Naive thymus-derived CD4-positive, alpha-beta T cell (primary cell): ENCODE results near the gene PWP1. TPM values are rescaled to one million over a fixed set of nuclear protein-coding genes. Genes with fewer than 3 reads are reported as not detected.

ENCODE experiments used
- ATAC-seq: fragments of 150-1000 bp; cut with Tn5 transposase; 2 replicates; pipeline ENCODE4 v1.10.0; 2021; ENCODE audit warnings: mild to moderate bottlenecking, moderate library complexity
- CTCF ChIA-PET: fragments of 350-600 bp; sonication (Branson Sonifier 250); formaldehyde crosslinking; loops from one replicate; lab custom pipeline; 2021; ENCODE audit warnings: antibody characterized with exemption; lab: Charles Lee
- POLR2A ChIA-PET: fragments of 350-600 bp; sonication (Branson Sonifier 250); formaldehyde crosslinking; loops from one replicate; lab custom pipeline; 2021; ENCODE audit warnings: antibody characterized with exemption, inconsistent platforms; lab: Charles Lee
- DNase-seq, 9 donors: peaks; one replicate each; pipeline versions ENCODE4 v3.0.0 to v3.0.0-alpha.2; 2020 to 2022; ENCODE audit warnings: mixed read lengths in 1 of 9
- H3K27ac ChIP-seq: one replicate; pipeline ENCODE4 v1.7.0; 2013; ENCODE audit warnings: mild to moderate bottlenecking, low read depth, low read length, moderate library complexity
- H3K27me3 ChIP-seq, 2 donors: one replicate each; pipeline ENCODE4 v1.7.0; 2013; ENCODE audit warnings: low read length in 2 of 2, mild to moderate bottlenecking in 2 of 2, moderate library complexity in 2 of 2; ENCODE audit not compliant: control insufficient read depth in 2 of 2, insufficient read depth in 2 of 2
- H3K36me3 ChIP-seq, 3 experiments: 1 replicate in 2 of 3; 2 replicates in 1 of 3; pipeline ENCODE4 v1.7.0; 2013; ENCODE audit warnings: low read length in 3 of 3, mild to moderate bottlenecking in 3 of 3, moderate library complexity in 1 of 3; ENCODE audit not compliant: insufficient read depth in 3 of 3, control insufficient read depth in 2 of 3
- H3K4me1 ChIP-seq, 2 donors: one replicate each; pipeline ENCODE4 v1.7.0; 2013; ENCODE audit warnings: low read length in 2 of 2, mild to moderate bottlenecking in 2 of 2, moderate library complexity in 1 of 2; ENCODE audit not compliant: control insufficient read depth in 2 of 2, insufficient read depth in 2 of 2
- H3K4me3 ChIP-seq: 2 replicates; pipeline ENCODE4 v1.7.0; 2013; ENCODE audit warnings: mild to moderate bottlenecking, low read length
- H3K9me3 ChIP-seq, 3 experiments: 1 replicate in 2 of 3; 2 replicates in 1 of 3; pipeline ENCODE4 v1.7.0; 2013; ENCODE audit warnings: low read length in 3 of 3; ENCODE audit not compliant: control insufficient read depth in 2 of 3
- H3K27ac Mint-ChIP-seq, 9 donors: one replicate each; pipeline ENCODE4 v1.8.0; 2020 to 2022; ENCODE audit warnings: mixed read lengths in 9 of 9, mild to moderate bottlenecking in 8 of 9, moderate library complexity in 5 of 9, inconsistent platforms in 2 of 9
- H3K27me3 Mint-ChIP-seq, 5 donors: one replicate each; pipeline ENCODE4 v1.8.0; 2021 to 2022; ENCODE audit warnings: mixed read lengths in 5 of 5, mild to moderate bottlenecking in 1 of 5
- H3K36me3 Mint-ChIP-seq, 5 donors: one replicate each; pipeline ENCODE4 v1.8.0; 2020 to 2022; ENCODE audit warnings: mixed read lengths in 5 of 5, mild to moderate bottlenecking in 3 of 5, inconsistent platforms in 1 of 5
- H3K4me1 Mint-ChIP-seq, 7 donors: one replicate each; pipeline ENCODE4 v1.8.0; 2020 to 2022; ENCODE audit warnings: mixed read lengths in 7 of 7, mild to moderate bottlenecking in 3 of 7, inconsistent platforms in 1 of 7
- H3K4me3 Mint-ChIP-seq, 10 donors: one replicate each; pipeline ENCODE4 v1.8.0; 2020 to 2022; ENCODE audit warnings: mild to moderate bottlenecking in 10 of 10, mixed read lengths in 10 of 10, moderate library complexity in 6 of 10, inconsistent platforms in 2 of 10
- H3K9me3 Mint-ChIP-seq, 11 donors: one replicate each; pipeline ENCODE4 v1.8.0; 2020 to 2022; ENCODE audit warnings: mixed read lengths in 11 of 11, mild to moderate bottlenecking in 4 of 11, inconsistent platforms in 1 of 11, moderate library complexity in 1 of 11
- intact Hi-C, 2 donors: fragments of 100-400 bp; cut with micrococcal nuclease; formaldehyde crosslinking; loops; one replicate each; pipeline ENCODE4 v1.15.1; 2023
- polyA plus RNA-seq, 2 donors: library from polyadenylated mRNA; unstranded; fragments of 300-500 nt; fragmentation: Illumina TruSeq; gene quantifications; one replicate each; pipeline ENCODE4 v1.2.3, GENCODE V29; 2021
- total RNA-seq, 6 experiments: library from RNA in 5 of 6; stranded (reverse) in 5 of 6; gene quantifications; 1 replicate in 5 of 6; 2 replicates in 1 of 6; pipeline ENCODE4 v1.2.3 and lab custom pipeline; 2021 to 2026

The PWP1 gene
- total and polyA plus RNA-seq, 7 experiments from 2014 or later = 20.9 to 65.3 (median 29.9) TPM

- Mint-ChIP-seq H3K4me1 (peaks cover 0 to 5% (median 0%) of the 10 kb centered on the region in 7 donors), H3K36me3 (peaks cover 4 to 24% (median 4%) of the 10 kb centered on the region in 5 donors), H3K27ac (peak overlapping the region in 1 of 9 donors; percentile 5), H3K27me3 (no peaks in the 10 kb centered on the region), H3K4me3 (no peak overlapping the region), H3K9me3 (no peaks in the 10 kb centered on the region)
- intact Hi-C loops = no loop called here
- Histone ChIP-seq H3K4me3 (no peak overlapping the region), H3K27me3 (no peaks in the 10 kb centered on the region), H3K4me1 (no peaks in the 10 kb centered on the region), H3K27ac (no peak overlapping the region), H3K9me3 (no peaks in the 10 kb centered on the region), H3K36me3 (peaks cover 0 to 22% (median 0%) of the 10 kb centered on the region in 3 experiments)
- ATAC-seq = no peak
- ChIA-PET POLR2A (no interaction called here), CTCF (no interaction called here)
- DNase-seq = no peak
These were observed 34.6 kb upstream of the PWP1 start for GRCh38 chr12:107650977-107651376.

GRCh38 chr12:107651571-107652449, 33.8 kb upstream of the PWP1 start:
- ChIA-PET POLR2A (no interaction called here), CTCF (no interaction called here)
- Mint-ChIP-seq H3K4me1 (peaks cover 0 to 5% (median 0%) of the 10 kb centered on the region in 7 donors), H3K27ac (peak overlapping the region in 2 of 9 donors; percentile 5 to 36), H3K27me3 (no peaks in the 10 kb centered on the region), H3K9me3 (no peaks in the 10 kb centered on the region), H3K4me3 (no peak overlapping the region), H3K36me3 (peaks cover under 1 to 20% (median 4%) of the 10 kb centered on the region in 5 donors)
- H3K4me1 ChIP-seq = no peaks in the 10 kb centered on the region
- H3K27me3 ChIP-seq = no peaks in the 10 kb centered on the region
- H3K9me3 ChIP-seq = no peaks in the 10 kb centered on the region
- H3K27ac ChIP-seq = no peak overlapping the region
- no peak for ATAC-seq
- intact Hi-C loops = no loop called here
- H3K36me3 ChIP-seq = peaks cover 0 to 22% (median 0%) of the 10 kb centered on the region in 3 experiments
- DNase-seq = no peak
- no peak overlapping the region for H3K4me3 ChIP-seq

DNA sequence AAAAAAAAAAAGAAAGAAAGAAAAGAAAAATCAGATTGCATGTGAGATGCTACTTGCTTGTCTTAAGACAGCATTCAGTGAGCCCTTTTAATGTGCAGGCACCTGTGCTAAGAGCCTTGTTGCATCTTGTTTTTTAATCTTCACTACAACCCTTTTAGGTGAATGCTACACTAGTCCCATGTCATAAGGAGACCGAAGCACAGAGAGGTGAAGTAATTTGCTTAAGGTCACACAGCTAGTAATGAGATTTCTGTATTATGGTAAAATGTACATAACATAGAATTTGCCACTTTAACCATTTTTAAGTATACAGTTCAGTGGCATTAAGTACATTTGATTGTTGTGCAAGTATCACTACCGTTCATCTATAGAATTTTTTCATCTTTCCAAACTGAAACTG, 32.1 kb upstream of the PWP1 start:
- ATAC-seq = no peak
- Mint-ChIP-seq H3K27me3 (no peaks in the 10 kb centered on the region), H3K9me3 (no peaks in the 10 kb centered on the region), H3K4me3 (no peak overlapping the region), H3K27ac (peak overlapping the region in 1 of 9 donors; percentile 27), H3K36me3 (peaks cover 4 to 31% (median 7%) of the 10 kb centered on the region in 5 donors), H3K4me1 (peaks cover 0 to 5% (median 0%) of the 10 kb centered on the region in 7 donors)
- Histone ChIP-seq H3K27ac (no peak overlapping the region), H3K4me3 (no peak overlapping the region), H3K4me1 (no peaks in the 10 kb centered on the region), H3K9me3 (no peaks in the 10 kb centered on the region), H3K27me3 (no peaks in the 10 kb centered on the region), H3K36me3 (peaks cover 0 to 29% (median 0%) of the 10 kb centered on the region in 3 experiments)
- no peak for DNase-seq
- intact Hi-C loops = no loop called here
- ChIA-PET POLR2A (no interaction called here), CTCF (no interaction called here)

GRCh38 chr12:107654873-107655272, 30.7 kb upstream of the PWP1 start:
- Mint-ChIP-seq H3K27ac (peak overlapping the region in 1 of 9 donors; percentile 56), H3K4me1 (peaks cover 0 to 5% (median 0%) of the 10 kb centered on the region in 7 donors), H3K36me3 (peaks cover 0 to 34% (median 9%) of the 10 kb centered on the region in 5 donors), H3K4me3 (no peak overlapping the region), H3K27me3 (no peaks in the 10 kb centered on the region), H3K9me3 (no peaks in the 10 kb centered on the region)
- Histone ChIP-seq H3K36me3 (peaks cover 0 to 21% (median 0%) of the 10 kb centered on the region in 3 experiments), H3K27ac (no peak overlapping the region), H3K4me1 (no peaks in the 10 kb centered on the region), H3K27me3 (no peaks in the 10 kb centered on the region), H3K4me3 (no peak overlapping the region), H3K9me3 (no peaks in the 10 kb centered on the region)
- DNase-seq (no peak), ATAC-seq (no peak)
- POLR2A ChIA-PET = no interaction called here
- intact Hi-C loops = no loop called here
- CTCF ChIA-PET = no interaction called here

DNA sequence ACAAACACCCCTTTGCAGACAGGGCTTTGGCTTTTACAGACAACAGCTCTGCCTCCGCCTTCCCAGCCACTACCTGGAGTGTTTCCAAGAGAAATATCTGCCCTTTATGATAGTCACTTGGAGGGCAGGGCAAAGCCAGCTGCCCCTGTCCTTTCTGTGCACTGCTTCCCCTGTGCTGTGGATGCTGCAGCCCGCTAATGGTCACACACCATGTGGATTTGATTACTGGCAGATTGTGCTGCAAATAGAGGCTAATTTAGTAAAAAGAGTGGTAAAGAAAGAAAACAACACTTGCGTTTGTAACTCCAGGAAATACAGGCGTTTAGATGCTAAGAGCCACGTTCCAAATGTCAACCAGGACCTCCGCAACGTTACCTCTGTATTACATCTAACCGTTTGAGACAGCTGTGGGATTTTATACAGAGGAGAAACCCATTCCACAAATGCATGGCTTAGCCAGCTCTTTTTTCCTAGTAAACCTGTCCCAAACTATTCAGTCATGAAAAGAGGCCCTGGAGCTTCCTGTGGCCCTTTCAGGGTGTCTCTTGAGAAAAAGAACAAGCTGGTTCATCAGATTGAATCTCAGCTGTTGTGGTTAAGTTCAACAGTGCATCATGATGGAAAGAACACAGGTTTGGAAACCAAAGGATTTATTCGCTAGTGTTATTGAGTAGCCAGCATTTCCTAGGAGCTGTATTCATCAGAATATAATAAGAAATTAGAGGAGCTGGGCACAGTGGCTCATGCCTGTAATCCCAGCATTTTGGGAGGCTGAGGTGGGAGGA, 30.1 kb upstream of the PWP1 start:
- Histone ChIP-seq H3K27ac (no peak overlapping the region), H3K4me1 (no peaks in the 10 kb centered on the region), H3K9me3 (no peaks in the 10 kb centered on the region), H3K36me3 (peaks cover 0 to 16% (median 0%) of the 10 kb centered on the region in 3 experiments), H3K4me3 (no peak overlapping the region), H3K27me3 (no peaks in the 10 kb centered on the region)
- no peaks in the 10 kb centered on the region for H3K27me3 Mint-ChIP-seq
- DNase-seq (no peak), ATAC-seq (no peak)
- H3K9me3 Mint-ChIP-seq = no peaks in the 10 kb centered on the region
- CTCF ChIA-PET = no interaction called here
- no peak overlapping the region for H3K4me3 Mint-ChIP-seq
- intact Hi-C loops = no loop called here
- H3K36me3 Mint-ChIP-seq = peaks cover 0 to 35% (median 9%) of the 10 kb centered on the region in 5 donors
- POLR2A ChIA-PET = no interaction called here
- H3K4me1 Mint-ChIP-seq = peaks cover 0 to 5% (median 0%) of the 10 kb centered on the region in 7 donors
- peak overlapping the region in 1 of 9 donors; percentile 56 for H3K27ac Mint-ChIP-seq

GRCh38 chr12:107656302-107656701, 29.3 kb upstream of the PWP1 start:
- no peaks in the 10 kb centered on the region for H3K27me3 Mint-ChIP-seq
- POLR2A ChIA-PET = no interaction called here
- no peak for DNase-seq
- peaks cover 0 to 37% (median 13%) of the 10 kb centered on the region in 5 donors for H3K36me3 Mint-ChIP-seq
- peak overlapping the region in 1 of 9 donors; percentile 36 for H3K27ac Mint-ChIP-seq
- no peak for ATAC-seq
- no peak overlapping the region for H3K4me3 Mint-ChIP-seq
- Histone ChIP-seq H3K4me1 (no peaks in the 10 kb centered on the region), H3K27ac (no peak overlapping the region), H3K36me3 (peaks cover 0 to 16% (median 0%) of the 10 kb centered on the region in 3 experiments), H3K27me3 (no peaks in the 10 kb centered on the region), H3K4me3 (no peak overlapping the region), H3K9me3 (no peaks in the 10 kb centered on the region)
- H3K9me3 Mint-ChIP-seq = no peaks in the 10 kb centered on the region
- H3K4me1 Mint-ChIP-seq = peaks cover 0 to 5% (median 0%) of the 10 kb centered on the region in 7 donors
- CTCF ChIA-PET = interaction anchor here (0.7 kb wide), 1 partner anchor 524 kb away, joined by 3 read pairs; no protein-coding TSS in a partner anchor
- intact Hi-C loops = no loop called here
